H4 (cell line): ENCODE results near the gene FYN. TPM values are rescaled to one million over a fixed set of nuclear protein-coding genes. Genes with fewer than 3 reads are reported as not detected.

Experiments
- DNase-seq: peaks from one replicate; pipeline ENCODE4 v3.0.0-alpha.2; 2015; ENCODE audit warnings: low spot score
- total RNA-seq: library from RNA; depleted of rRNA; stranded (reverse); fragments of >200 nt; shearing (Covaris generic); gene quantifications from 2 replicates; pipeline ENCODE4 v1.2.3, GENCODE V29; 2014

The FYN gene
- total RNA-seq, 1 experiment from 2014 or later, result 19.9 TPM

DNA sequence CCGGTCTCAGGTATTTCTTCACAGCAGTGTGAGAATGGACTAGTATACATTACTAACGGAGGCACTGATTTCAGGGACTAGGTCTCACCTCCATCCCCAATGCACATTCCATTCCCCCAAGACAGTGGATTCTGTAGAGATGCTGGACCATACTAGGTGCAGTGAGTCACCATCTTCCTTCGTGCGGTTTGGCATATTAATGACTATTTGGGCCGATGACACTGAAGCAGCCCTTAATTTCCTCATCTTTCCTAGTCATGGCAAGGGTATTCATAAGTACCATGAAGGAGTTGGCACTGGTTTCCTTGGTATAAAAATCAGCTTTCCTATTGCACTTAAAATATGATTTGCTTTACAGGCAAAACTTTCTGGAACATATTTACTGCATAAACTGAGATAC, 146.2 kb downstream of the FYN start:
- no peak for DNase-seq

DNA sequence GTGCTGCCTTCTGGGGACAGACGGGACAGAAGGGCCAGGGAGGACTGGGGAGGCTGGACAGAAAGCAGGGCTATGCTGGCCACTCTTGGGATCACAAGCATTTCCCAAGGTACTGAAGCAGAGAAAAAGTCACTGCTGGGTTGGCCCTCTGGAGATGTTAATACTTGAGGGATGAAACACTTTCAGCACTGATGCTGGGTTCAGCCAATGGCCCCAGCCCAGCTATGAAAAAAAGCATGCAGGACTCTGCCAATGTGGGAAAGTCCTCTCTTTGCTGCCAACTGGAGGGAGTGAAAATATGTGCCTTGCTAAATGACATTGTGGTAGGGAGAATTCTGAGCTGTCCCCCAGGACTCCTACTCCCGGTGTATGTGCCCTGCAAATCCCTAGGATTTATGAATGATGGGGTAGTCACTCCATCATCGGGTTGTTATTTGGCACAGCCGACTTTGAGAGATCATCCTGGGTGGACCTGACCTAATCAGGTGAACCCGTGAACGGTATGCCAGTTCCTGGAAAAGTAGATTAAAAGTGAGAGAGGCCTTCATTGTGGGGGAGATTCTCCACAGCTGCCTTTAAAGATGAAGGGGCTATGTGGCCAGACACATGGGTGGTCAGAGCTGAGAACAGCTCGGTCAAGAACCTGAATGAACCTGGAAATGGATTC, 147.7 kb downstream of the FYN start:
- DNase-seq, result no peak

DNA sequence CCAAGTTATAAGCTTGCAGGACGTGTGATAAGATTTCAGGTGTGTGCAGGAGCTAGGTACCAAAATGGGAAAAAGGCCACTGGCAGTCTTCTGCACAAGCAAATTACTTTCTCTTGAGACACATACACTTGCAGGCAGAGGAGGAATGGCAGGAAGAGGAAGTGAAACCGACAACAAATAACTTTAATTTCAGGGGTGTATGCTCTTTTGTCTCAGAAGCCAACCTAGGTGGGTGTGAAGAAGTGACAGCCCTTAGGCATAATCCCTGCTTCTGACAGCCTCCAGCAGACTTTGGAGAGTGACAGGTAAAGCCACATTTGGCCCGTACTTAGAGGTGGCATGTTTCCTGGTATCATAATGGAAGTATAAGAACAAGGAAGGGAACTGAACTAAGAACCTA, 148.7 kb downstream of the FYN start:
- no peak for DNase-seq

DNA sequence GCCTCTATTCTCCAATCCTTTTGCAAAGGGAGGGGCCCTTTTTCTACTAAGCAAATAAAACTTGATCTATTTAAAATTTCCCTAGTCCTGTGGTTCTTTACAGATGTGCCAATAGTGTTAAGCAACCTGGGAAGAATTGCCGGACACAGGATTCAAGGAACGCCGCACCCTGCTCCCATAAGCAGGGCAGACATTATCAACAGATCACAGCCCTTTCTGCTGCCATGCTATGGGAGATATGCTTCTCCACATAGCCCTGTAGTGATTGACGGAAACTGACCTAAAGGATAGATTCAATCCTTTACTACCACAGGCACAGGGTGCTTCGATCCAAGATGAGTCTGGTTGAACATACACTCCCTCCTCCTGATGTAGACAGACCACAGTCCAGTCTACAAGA, 149.2 kb downstream of the FYN start:
- DNase-seq, result no peak

DNA sequence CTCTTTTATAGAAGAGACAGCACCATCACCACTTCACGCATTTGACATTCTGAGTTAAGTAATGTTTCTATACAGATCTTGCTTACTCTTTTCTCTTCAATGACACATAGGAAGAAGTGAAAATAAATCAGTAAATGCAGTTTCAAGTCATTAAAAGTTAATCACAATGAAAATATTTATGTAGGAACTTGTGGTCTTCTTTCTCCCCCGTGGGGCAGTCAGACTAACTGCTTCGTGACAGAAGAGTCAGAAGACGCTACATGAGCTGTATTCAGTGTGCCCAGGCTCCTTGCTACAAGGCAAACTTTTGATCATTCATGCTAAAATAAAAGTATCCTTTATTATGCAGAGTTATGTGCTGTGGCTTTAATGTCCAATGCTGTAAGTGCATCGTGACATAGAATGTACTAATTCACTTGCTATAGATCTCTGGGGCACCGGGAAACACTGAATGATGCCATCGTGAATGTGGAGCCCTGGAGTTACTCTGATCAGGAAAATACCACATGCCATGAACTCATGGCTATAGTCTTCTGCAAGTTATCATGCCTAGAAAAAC, 149.8 kb downstream of the FYN start:
- no peak for DNase-seq

DNA sequence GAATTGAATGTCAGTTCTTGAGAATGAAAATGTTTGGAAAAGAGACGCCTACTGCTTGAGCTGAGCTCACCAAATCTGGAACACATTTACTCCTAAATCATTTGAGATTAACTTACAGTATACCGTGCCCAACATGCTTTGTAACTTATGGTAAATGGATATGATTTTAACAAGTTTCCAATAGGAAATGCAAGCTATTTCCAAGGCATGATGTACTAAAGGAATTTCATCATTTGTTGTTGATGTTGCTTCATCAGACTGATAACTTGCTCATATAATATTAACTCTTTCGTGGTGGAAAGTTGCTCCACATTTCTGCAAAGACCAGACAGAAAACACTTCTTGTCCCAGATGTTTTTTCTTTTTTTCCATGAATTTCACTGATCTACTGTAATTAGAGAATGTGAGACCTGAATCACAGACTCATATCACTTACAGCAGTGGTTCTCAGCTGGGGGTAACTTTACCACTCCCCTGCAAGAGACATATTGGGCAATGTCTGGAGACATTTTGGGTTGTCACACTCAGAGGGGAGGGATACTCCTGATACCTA, 151.0 kb downstream of the FYN start:
- DNase-seq, result no peak

DNA sequence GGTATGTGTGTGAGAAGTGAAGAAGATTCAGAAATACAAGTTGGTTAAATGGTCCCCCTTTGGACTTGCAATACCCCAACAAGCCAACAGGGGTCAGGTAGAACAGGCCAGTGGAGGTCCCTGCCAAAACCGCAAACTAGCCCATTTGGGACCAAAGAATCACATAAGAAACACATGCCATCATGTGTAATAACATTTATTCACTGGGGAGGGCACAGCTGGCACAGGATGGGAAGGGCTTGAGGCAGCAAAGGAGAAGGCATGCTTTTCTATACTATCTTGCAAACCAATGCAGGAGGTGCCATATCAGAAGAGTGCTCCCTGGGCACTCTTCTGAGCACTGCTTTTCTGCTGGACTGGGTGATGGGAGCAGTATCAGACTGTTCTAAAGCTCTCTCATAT, 151.5 kb downstream of the FYN start:
- peak; percentile 40 for DNase-seq

DNA sequence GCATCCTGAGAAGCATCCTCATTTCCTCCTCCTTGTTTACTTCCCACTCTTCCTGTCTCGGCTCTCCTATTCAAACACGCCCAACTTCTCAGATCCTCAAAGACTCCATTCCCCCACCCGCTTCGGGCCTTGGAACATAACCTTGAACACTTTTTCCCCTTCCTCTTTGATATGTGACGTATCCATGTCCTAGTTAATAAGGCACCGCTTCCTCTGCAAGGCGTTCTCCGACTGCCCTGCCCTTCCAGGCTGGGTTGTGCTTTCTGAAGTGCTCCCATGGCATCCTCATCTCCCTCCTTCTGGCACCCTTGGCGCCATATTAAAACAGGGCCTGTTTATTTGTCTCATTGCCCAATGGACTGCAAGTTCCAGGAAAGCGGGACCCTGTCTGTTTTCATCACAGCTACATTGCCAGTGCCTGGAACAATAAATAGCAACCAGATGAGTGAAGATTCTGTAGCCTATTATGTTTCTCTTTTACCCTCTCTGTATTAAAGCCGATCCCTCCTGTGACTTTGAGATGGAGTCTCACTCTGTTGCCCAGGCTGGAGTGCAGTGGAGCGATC, 152.2 kb downstream of the FYN start:
- DNase-seq, result no peak

DNA sequence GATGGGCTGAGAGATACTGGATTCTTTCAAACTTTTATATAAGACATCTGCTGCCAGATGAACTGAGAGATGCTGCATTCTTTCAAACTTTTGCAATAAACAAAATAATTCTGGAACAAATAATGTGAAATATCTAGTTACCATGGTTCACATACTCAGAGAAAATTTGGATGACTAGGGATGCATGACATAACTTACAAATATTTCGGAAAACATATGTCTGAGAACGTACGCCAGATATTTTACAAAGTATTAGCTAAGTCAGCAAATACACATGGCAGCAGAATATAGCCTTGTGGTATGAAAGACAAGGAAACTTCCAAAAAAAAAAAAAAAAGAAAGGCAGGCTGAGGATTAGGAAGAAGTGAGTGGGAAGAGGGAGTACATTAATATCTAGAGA, 154.3 kb downstream of the FYN start:
- no peak for DNase-seq

DNA sequence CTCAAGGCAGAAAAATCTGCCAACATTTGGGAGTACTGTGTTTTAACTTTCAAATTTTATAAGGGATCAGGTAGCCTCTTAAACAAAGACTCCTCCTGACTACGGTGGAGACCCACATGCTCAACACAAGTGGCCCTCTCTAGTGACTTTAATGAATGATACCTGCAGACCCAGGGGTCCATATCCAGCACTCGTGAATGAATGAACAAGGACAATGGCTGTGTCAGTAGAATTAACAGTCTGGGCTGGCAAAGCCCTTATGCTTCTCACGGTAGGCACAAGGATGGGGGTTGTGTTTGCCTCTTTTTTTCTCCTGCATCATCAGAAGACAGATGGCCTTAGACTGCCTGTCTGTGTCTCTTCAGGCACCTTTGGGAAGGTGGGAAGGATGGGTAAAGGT, 154.9 kb downstream of the FYN start:
- no peak for DNase-seq

DNA sequence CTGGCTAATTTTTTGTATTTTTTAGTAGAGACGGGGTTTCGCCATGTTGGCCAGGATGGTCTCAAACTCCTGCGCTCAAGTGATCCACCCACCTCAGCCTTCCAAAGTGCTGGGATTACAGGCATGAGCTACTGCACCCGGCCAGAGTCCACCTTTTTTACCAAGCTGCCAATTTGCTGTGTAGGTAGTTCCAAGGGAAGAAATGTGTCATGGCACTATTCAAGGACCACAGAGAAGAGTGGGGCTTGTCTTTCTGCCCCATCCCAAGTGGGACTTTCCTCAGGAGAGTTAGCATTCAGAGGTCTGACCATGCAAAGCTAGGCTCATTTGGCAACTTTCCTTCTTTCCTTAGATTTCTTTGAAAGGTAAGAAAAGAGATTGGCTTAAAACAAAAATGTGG, 155.6 kb downstream of the FYN start:
- no peak for DNase-seq

DNA sequence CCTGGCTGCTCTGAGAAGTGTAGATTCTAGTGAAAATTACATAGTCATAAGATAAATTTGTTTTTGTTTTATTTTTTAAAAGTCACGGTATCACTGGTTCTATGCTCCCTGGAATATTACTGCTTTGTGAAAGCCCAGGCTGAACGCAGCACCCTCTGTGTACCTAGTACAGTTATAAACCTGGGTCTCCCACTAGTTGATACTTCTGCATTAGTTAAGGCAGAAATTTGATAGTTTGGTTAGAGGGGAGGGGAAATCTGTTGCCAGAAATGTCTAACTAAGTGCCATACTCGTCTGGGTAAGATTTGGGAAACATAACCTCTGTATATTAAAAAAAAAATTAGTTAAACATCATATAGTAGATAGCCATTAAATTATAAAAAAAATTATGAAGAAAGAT, 156.9 kb downstream of the FYN start:
- DNase-seq, result no peak

DNA sequence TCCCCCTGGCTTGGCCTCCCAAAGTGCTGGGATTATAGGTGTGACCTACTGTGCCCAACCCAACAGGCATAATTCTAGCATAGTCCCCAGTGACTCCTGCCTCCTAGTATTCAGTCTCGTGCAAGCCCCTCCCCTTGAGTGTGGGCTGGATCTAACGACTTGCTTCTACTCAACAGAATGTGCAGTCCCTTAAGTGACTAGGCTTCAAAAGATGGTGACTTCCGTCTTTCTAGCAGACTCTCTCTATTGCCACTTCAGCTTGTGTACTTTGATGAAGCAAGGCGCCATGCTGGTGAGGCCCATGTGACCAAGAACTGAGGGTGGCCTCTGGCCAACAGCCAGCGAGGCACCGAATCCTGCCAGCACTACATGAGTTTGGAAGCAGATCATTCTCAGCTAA, 157.9 kb downstream of the FYN start:
- no peak for DNase-seq

DNA sequence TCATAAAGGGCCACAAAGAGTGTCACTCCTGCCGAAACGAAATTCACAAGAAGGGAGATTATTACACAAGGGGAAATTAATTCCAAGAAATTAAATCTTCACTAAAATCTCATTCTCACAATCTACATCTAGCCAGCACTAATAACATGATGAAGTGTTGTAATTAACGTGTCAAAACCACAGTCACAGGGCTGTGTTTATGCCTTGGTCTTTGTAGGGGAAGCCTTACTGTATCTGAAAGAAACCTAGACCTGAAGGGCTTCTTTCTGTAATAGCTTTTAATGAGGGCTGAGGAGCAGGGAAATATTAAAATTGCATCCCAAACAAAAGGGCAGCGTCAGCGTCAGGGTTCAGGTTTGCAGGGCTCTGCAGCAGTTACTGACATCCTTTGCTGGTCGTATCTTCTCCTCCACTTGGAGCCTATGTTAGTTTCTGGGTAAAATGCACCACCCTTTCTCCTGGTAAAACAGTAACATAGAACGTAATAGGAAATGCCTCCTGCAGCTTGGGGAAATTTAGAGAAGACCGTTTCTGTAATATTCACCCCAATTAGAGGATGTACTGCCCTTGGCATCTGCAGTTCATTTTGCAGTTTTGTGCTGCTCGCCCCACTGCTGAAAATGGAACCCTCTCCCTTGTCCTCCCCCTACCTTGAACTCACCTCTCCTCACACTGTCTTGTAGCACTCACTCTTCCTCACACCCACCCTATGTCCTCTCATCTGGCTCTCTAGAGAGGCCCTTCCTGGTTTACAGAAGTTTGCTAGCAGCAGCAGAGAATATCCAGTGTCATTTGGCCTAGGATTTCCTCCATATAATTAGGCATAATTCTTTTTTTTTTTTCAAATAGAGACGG, 158.6 kb downstream of the FYN start:
- no peak for DNase-seq

DNA sequence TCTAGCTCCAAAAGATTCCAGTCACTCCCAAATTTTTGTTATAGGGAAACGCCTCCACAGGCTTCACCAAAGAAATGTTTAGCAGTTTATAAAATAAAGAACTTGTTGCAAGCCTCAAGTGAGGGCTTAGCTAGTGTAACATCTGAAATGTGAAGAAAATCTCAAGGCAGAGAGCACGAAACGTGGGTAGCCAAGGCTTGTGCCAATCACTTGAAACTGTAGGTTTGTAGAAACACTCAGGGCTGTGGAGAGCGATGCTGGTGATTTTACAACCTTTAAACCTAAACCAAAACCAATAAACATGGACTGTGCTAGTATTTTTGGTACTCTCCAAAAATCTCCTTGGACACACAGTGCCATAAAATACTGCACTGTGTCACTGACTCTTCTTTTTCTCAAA, 159.4 kb downstream of the FYN start:
- DNase-seq, result no peak

DNA sequence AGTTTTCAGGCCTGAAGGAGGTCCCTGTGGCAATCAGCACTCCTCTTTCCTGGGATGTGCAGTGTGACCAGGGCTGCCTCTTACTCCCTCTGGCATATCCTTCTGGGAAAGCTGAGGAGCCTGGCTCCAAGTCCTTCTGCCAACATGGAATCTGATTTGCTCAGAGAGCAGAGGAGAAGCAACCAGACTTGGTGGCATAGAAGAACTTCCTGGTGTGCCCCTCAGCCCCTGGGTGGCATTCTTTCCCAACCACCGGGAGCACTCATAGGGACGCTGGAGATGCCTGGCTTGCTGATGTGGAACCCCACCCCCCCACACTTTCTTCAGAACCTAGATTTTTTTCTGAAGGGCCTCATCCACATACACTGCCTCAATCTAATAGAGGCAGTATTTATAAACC, 160.0 kb downstream of the FYN start:
- no peak for DNase-seq

DNA sequence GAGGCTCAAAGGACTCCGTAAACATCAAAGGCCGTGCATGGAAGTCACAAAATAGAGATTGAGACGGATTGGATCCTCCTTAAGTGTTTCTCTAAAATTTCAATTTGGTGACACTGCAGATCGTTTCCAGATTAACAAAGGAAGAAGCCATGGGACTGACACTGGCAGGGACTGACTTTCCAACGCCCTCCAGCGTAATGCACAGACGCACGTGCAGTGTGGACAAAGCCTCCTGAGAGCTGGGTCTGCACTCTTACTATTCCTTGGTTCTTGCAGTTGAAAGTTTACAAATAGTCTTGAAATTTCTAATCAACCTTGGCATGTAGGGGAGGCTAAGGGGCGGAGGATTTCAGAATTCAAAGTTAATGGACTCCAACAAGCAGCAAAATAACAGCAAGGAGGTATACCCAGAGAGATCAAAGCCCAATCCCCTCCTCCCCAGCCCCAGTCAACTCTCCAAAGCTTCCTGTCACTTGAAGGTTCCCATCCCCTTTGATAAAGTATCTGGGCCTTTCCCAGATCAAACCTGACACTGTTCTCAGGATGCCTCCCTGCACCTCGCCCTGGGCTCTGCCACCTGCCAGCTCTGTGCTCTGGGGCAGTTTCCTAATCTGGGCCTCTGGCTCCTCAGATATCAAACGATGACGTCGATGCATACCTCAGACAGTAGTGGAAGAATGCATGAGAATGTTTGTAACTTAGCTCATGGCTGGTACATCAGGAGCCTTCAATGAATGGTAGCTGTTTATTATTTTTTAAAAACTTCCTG, 161.1 kb downstream of the FYN start:
- no peak for DNase-seq

DNA sequence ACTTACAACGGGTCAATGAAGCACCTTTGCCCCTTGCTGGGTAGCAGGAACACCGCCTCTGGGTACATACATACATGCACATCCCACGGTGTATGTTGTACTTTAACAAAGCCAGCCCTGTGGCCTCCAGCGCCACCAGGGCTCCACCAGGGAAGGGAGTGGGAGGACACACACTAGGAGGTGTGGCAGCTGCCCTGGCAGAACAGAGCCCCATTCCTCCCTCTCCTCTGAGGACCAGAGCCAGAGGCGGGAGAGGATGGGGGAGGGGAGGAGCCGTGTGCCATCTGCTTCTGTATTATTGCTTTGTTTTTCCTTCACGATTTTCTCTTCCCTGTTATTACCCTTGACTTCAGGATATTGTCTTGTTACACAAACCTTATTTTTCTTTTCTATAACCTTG, 161.8 kb downstream of the FYN start:
- DNase-seq, result no peak

DNA sequence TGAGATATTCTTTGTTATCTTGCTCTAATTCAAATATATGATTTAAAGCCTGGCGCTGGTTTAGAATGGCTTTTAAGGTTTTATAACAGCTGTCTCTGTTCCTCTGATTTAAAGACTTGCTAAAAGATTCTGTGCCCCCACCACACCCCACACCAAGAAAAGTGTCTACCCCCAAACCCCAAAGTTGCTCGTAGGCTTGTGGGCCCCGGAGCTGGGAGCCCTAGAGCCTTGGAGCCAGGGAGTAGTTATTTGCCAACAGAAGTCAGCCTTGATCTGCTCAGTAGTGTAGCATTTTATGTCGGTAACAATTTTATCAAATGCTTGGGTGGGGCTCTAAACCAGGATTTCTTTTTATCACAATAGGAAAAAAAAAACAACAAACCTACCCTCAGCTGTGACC, 162.3 kb downstream of the FYN start:
- no peak for DNase-seq

DNA sequence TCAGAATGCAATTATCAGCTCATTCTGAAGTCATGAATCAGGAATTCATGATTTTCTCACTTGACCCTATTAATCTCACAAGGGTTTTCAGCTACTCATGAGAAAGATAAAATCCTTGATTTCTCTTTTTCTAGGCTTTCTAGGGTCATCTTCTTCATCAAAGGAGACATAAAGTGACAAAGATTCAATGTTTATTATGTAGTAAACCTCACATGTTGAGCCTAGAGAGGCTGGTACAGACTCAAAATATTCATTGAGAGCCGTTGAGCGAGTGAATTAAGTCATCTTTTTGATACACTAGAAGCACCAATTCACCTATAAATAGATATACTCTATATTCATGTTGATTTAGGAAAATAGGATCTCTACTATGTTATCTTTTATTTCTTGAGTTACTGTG, 162.8 kb downstream of the FYN start:
- no peak for DNase-seq

DNA sequence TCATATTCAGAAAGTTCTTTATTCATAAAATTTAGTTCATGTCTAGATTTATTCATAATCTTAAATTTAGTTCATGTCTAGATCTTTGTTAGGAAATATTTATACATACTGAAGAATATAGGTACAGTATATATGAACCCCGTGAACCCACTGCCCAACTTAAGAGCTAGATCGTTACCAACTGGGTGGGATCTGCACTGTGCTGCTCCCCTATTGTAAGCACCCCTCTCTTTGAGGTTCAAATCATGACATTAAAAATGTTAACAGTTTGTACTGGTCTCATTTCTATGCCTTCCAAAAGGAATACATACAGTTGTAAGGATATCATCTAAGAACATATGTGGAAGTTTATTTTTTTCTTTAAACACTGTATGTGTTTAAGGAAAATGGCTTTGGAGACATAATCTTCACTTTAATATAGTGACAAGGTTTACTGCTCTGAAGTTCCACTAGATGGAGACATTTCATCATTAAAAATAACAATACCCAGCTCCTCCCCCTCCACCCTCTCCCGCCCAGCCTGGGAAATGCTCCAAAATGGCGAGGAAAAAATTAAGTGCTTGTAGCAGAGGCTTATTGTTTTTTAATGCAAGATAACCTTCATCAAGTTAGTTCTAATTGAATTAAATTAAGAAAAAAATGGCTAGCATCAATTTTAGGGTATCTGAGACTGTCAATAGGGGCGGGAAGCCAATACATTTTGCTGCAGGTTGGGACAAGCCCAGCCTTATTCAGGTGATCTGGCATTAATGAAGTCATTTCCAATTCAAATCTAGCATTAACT, 163.4 kb downstream of the FYN start:
- DNase-seq, result peak; percentile 35
